GM12872 (cell line): ENCODE measurements around the gene POLR3K.

Experiments used
- TF ChIP-seq, protein P1 (sequence below): IDR thresholded peaks from 3 replicates; pipeline ENCODE4 v1.5.1; 2011; ENCODE audit warnings: low read depth, mild to moderate bottlenecking, low read length, moderate library complexity; ENCODE audit not compliant: insufficient read depth

POLR3K gene

DNA sequence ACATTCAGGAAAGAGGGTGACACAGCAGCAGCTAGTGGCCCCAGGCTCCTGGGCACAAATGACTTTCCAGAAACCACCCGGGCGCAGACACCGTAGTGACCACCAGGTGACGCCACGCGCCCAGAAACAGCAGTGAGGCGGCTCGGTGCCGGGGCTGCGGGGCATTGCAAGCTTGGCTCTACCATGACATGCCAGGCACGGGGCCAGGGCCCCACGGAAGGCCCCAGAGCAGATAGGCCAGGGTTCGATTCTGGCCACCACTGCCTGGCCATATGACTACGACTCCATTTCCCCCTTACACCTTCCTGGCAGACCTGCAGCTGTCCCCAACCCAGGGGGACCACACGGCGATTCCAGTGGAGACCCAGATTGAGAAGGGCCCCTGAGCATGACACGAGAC is 12.3 kb upstream of the POLR3K start:
- TF ChIP-seq, protein P1, sequence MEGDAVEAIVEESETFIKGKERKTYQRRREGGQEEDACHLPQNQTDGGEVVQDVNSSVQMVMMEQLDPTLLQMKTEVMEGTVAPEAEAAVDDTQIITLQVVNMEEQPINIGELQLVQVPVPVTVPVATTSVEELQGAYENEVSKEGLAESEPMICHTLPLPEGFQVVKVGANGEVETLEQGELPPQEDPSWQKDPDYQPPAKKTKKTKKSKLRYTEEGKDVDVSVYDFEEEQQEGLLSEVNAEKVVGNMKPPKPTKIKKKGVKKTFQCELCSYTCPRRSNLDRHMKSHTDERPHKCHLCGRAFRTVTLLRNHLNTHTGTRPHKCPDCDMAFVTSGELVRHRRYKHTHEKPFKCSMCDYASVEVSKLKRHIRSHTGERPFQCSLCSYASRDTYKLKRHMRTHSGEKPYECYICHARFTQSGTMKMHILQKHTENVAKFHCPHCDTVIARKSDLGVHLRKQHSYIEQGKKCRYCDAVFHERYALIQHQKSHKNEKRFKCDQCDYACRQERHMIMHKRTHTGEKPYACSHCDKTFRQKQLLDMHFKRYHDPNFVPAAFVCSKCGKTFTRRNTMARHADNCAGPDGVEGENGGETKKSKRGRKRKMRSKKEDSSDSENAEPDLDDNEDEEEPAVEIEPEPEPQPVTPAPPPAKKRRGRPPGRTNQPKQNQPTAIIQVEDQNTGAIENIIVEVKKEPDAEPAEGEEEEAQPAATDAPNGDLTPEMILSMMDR = peak; percentile 98

DNA sequence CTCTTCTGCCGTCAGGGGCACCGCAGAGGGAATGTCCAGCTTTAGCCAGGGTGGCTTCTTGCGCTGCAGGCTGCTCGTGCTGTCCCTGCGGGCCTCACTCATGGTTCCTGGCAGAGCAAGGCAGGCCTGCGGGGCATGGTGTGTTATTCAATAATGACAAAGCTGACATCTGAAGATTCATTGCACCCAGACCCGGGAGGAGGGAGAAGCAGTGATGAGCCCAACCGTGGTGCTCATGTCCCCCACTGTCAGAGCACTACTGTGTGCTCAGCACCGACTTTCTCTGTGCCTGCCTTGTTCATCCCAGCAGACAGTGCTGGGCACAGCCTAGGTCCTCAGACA is 11.5 kb upstream of the POLR3K start:
- TF ChIP-seq, protein P1 = no peak

DNA sequence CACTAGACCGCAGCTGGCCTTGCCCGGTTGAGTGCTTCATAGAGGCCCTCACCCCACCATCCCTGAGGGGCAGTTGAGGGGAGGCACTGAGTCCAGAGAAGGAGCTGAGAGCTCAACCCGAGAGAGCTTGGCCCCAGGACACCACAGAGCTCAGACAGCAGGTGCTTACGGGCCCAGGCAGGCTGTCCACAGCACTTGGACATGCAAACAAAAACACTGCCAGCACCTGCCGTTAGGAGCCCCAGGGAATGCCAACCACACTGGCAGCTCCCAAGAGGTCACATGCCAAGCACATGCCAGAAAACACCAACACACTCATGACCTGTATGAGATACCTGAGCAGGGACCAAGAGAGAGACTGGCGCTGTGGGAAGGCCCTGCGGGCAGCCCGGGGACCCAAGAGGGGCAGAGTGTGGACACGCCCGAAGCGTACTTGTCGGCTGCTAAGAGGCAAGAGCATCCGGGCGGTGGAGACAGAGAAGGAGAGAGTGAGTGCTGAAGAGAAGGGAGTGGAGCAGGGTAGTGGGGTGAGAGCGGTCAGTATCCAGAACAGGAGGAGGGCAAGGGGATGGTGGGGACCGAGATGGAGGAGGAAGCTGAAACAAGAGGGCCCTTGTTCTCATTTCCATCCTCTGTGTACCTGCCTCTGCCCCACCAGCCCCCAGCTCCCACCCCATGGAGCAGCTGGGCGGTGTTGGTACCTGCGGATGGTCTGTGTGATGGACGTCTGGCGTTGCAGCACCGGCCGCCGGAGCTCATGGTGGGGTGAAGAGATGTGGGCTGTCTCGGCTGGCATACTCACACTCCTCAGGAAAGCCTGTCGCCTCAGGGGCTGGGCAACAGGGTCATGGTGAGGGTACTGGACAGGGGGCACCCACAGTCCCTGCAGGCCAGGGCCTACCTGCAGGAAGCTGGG is 10.8 kb upstream of the POLR3K start:
- TF ChIP-seq, protein P1 = no peak

DNA sequence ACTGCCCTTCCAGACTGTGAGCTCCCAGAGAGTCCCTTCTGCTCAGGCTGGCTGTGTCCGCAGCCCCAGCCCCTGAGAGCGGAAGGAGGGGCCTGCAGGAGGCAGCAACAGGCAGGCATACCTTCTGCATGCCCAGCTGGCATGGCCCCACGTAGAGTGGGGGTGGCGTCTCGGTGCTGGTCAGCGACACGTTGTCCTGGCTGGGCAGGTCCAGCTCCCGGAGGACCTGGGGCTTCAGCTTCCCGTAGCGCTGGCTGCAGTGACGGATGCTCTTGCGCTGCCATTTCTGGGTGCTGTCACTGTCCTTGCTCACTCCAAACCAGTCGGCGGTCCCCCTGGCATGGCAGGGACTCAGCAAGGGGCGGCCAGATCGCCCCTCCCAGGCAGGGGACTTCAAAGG is 10.1 kb upstream of the POLR3K start:
- TF ChIP-seq, protein P1 = no peak

DNA sequence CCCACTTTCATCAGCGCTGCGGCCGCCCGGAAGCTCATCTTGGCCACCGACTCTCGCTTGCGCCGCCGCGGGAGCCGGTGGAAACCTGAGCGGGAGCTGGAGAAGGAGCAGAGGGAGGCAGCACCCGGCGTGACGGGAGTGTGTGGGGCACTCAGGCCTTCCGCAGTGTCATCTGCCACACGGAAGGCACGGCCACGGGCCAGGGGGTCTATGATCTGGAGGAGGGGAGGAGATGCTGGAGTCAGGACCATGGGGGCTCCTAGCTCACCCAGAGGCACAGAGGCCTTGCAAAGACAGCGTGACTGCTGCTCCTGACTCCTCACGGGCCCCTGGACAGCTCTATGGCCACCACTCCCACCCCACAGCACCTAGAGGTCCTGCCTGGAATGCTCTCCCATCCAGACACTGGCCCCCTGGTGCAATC is 9.6 kb upstream of the POLR3K start:
- TF ChIP-seq, protein P1 = no peak

DNA sequence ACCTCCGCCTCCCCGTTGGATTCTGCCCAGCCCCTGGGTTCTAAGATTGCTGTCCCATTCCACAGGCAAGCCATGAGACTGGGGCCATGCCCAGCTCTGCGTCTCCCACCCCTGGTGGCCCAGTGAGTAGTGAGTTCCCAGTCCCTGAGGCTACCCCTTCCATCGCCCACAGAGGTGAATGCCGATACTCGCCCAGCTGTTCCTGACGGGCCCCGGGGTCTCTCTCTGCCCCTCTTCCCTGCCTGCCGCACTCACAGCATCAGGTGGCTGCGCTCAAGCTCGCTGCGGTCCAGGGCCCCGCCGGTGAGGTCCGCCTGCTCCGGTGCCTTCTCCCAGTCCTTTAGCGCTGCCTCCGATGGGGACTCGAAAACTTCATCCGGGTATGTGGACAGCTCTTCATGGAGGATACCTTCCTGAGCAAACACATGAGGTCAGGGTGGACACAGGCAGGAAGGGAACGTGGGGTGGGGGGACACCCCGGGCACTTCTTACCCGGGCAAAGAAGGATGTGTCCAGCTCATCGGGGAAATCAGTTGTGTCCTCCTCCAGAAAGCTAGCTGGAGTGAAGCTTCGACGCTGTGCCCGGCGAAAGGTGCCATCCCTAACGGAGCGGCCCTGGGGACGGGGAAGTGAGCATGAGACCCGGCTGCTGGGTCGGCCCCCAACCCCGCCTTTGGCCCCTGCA is 9.0 kb upstream of the POLR3K start:
- TF ChIP-seq, protein P1 = no peak

DNA sequence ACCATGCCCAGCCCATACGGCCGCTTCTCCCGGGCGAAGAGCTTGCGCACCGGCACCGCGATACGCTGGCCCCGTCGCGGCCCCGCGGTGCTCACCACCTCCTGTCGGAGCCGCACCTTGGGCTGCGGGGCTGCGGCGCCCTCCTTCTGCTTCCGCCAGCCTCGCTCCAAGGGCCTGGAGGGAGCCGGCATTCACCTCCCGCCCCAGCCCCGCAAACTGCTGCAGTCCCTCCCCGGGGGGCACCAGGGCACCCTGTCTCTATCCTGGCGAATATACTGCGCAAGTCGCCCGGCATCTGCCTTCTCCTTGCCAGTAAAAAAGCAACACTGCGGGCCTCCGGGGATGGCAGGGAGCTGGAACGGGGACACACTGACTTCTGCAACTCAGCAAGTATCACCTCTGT is 8.5 kb upstream of the POLR3K start:
- TF ChIP-seq, protein P1 = no peak
